ENCODE data around the gene ERC2. TPM values are rescaled to one million over a fixed set of nuclear protein-coding genes. Genes with fewer than 3 reads are reported as not detected.

ERC2 gene
- total RNA-seq, 1 donor from 2014 or later, result 0.11 TPM

GRCh38 chr3:56316944-56317343 is 151.3 kb downstream of the ERC2 start:
- H3K4me1 ChIP-seq, result no peaks in the 10 kb centered on the region
- intact Hi-C loops (cut with DNase I), result no loop called here
- no peaks in the 10 kb centered on the region for H3K9me3 ChIP-seq
- no peak overlapping the region for H3K4me3 ChIP-seq
- TF ChIP-seq, protein P1, sequence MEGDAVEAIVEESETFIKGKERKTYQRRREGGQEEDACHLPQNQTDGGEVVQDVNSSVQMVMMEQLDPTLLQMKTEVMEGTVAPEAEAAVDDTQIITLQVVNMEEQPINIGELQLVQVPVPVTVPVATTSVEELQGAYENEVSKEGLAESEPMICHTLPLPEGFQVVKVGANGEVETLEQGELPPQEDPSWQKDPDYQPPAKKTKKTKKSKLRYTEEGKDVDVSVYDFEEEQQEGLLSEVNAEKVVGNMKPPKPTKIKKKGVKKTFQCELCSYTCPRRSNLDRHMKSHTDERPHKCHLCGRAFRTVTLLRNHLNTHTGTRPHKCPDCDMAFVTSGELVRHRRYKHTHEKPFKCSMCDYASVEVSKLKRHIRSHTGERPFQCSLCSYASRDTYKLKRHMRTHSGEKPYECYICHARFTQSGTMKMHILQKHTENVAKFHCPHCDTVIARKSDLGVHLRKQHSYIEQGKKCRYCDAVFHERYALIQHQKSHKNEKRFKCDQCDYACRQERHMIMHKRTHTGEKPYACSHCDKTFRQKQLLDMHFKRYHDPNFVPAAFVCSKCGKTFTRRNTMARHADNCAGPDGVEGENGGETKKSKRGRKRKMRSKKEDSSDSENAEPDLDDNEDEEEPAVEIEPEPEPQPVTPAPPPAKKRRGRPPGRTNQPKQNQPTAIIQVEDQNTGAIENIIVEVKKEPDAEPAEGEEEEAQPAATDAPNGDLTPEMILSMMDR (IDR thresholded peaks at IDR 0.05), result no peak
- no peaks in the 10 kb centered on the region for H3K36me3 ChIP-seq
- H3K27ac ChIP-seq, result no peak overlapping the region
- DNase-seq (ENCODE audit: low spot score in 2 of 2), result no peak
- no peaks in the 10 kb centered on the region for H3K27me3 ChIP-seq

GRCh38 chr3:56314842-56315241 is 153.4 kb downstream of the ERC2 start:
- DNase-seq (ENCODE audit: low spot score in 2 of 2), result no peak
- H3K4me3 ChIP-seq, result no peak overlapping the region
- TF ChIP-seq, protein P1 (IDR thresholded peaks at IDR 0.05), result no peak
- no peaks in the 10 kb centered on the region for H3K4me1 ChIP-seq
- no peak overlapping the region for H3K27ac ChIP-seq
- H3K9me3 ChIP-seq, result no peaks in the 10 kb centered on the region
- no peaks in the 10 kb centered on the region for H3K36me3 ChIP-seq
- intact Hi-C loops (cut with DNase I), result no loop called here
- H3K27me3 ChIP-seq, result no peaks in the 10 kb centered on the region

DNA sequence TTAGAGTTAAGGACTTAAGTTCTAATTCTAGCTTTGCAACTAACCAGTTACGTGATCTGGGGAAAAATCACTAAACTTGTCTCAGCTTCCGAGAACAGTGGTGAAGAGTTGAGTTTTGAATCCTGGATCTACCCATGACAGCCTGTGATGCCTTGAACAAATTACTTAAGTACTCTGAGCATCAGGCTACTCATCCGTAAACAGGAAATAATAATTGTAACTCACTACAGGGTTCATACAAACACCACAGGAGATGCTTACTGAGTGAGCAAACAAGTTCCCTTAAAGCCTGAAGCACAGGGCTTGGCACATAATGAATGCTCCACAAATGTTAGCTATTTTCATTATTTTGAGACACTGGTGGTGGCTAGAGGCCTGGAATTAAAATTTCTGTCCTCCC is 158.8 kb downstream of the ERC2 start:
- Histone ChIP-seq H3K4me3 (no peak overlapping the region), H3K36me3 (no peaks in the 10 kb centered on the region), H3K27me3 (no peaks in the 10 kb centered on the region), H3K9me3 (no peaks in the 10 kb centered on the region), H3K4me1 (no peaks in the 10 kb centered on the region), H3K27ac (no peak overlapping the region)
- DNase-seq (ENCODE audit: low spot score in 2 of 2), result no peak
- intact Hi-C loops (cut with DNase I), result no loop called here
- TF ChIP-seq, protein P1 (IDR thresholded peaks at IDR 0.05), result no peak

DNA sequence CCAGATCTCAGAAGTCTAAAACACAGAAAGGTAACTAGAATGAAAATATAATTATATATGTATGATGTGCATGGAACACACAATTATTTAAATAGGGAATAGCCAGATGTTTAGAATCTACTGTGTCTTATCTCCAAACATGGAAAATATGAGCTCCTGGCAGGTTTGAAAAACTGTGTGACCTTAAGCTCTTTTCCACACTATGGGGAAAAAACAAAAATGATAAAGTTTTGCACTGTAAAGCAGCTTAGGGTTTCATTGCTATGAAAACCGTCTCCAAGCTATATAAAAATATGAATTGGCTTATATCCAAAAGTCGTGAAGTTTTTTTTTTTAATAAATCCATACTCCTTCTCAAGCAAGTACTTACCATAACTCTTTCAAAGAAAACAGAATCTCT is 159.8 kb downstream of the ERC2 start:
- no peak overlapping the region for H3K27ac ChIP-seq
- no peak for DNase-seq (ENCODE audit: low spot score in 2 of 2)
- intact Hi-C loops (cut with DNase I), result no loop called here
- TF ChIP-seq, protein P1 (IDR thresholded peaks at IDR 0.05), result no peak
- H3K4me3 ChIP-seq, result no peak overlapping the region
- H3K9me3 ChIP-seq, result no peaks in the 10 kb centered on the region
- H3K4me1 ChIP-seq, result no peaks in the 10 kb centered on the region
- H3K27me3 ChIP-seq, result no peaks in the 10 kb centered on the region
- no peaks in the 10 kb centered on the region for H3K36me3 ChIP-seq

DNA sequence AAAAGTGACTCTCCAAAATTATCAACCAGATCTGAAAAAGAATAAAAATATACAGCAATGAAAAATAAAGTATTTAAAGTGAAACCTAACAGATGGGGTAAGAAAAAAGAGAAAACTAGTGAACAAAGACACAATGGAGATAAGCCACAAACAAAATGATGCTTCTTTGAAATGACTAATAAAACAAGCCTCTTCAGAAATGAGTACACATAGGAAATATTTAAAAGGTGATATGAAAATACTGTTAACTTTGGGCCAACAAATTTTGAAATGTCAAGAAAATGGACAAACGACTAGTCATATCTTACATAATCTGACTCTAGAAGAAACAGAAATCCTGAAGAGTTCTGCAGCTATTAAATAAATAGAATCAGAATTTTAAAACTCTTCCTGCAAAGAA is 164.2 kb downstream of the ERC2 start:
- no peak for DNase-seq (ENCODE audit: low spot score in 2 of 2)
- no peaks in the 10 kb centered on the region for H3K27me3 ChIP-seq
- H3K4me3 ChIP-seq, result no peak overlapping the region
- H3K9me3 ChIP-seq, result no peaks in the 10 kb centered on the region
- H3K27ac ChIP-seq, result no peak overlapping the region
- H3K4me1 ChIP-seq, result no peaks in the 10 kb centered on the region
- no peaks in the 10 kb centered on the region for H3K36me3 ChIP-seq
- TF ChIP-seq, protein P1 (IDR thresholded peaks at IDR 0.05), result no peak
- intact Hi-C loops (cut with DNase I), result no loop called here

- Histone ChIP-seq H3K4me3 (no peak overlapping the region), H3K27me3 (no peaks in the 10 kb centered on the region), H3K36me3 (no peaks in the 10 kb centered on the region), H3K4me1 (no peaks in the 10 kb centered on the region), H3K9me3 (no peaks in the 10 kb centered on the region), H3K27ac (no peak overlapping the region)
- no peak for DNase-seq (ENCODE audit: low spot score in 2 of 2)
- TF ChIP-seq, protein P1 (IDR thresholded peaks at IDR 0.05), result peak in 1 of 3 experiments; percentile 17
- intact Hi-C loops (cut with DNase I), result no loop called here
Measured at GRCh38 chr3:56303487-56303886, 164.8 kb downstream of the ERC2 start.
